ENCODE data around the gene DIAPH1.
A peak's percentile ranks its signal among the peaks of the same experiment; 100 is the strongest.

The DIAPH1 gene

GRCh38 chr5:141510850-141511601 is 107.8 kb downstream of the DIAPH1 start:
- Histone ChIP-seq H3K18ac (ENCODE audit: low read depth in 1 of 2, low read length in 2 of 2) (peak overlapping the region in 1 of 2 experiments; percentile 74), H2AK5ac (ENCODE audit: low read length, severe bottlenecking) (peak overlapping the region; percentile 96), H3K4me2 (ENCODE audit: low read length, poor library complexity, severe bottlenecking) (no peak overlapping the region), H2AFZ (ENCODE audit: low read depth, low read length) (no peak overlapping the region), H3K79me1 (replicated peaks; ENCODE audit: low read length, poor library complexity, severe bottlenecking) (peaks cover 10% of the 10 kb centered on the region), H3K27ac (ENCODE audit: low read length, poor library complexity, severe bottlenecking) (peak overlapping the region; percentile 28), H2BK5ac (ENCODE audit: low read depth, low read length, poor library complexity, severe bottlenecking) (no peak overlapping the region), H3K27me3 (ENCODE audit: control insufficient read depth in 1 of 2, insufficient read depth in 1 of 2, low read length in 2 of 2) (no peaks in the 10 kb centered on the region), H3K14ac (ENCODE audit: low read length in 2 of 2) (no peak overlapping the region), H4K8ac (ENCODE audit: low read length) (no peak overlapping the region), H4K91ac (ENCODE audit: low read length) (peak overlapping the region; percentile 20), H3K23ac (ENCODE audit: low read length in 2 of 2) (no peak overlapping the region), H3K4me3 (ENCODE audit: insufficient read depth in 1 of 2, low read depth in 1 of 2, low read length in 2 of 2) (no peak overlapping the region), H3K36me3 (ENCODE audit: control insufficient read depth in 1 of 2, insufficient read depth in 2 of 2, low read depth in 1 of 2, low read length in 2 of 2) (peaks cover 33 to 47% of the 10 kb centered on the region in 2 experiments), H3K9me3 (ENCODE audit: control insufficient read depth, low read length) (no peaks in the 10 kb centered on the region), H3K9ac (ENCODE audit: low read length) (peak overlapping the region; percentile 90), H2BK120ac (ENCODE audit: low read depth, low read length) (no peak overlapping the region), H3K4me1 (ENCODE audit: control insufficient read depth, insufficient read depth, low read depth, low read length) (peaks cover 62% of the 10 kb centered on the region), H2BK15ac (ENCODE audit: low read depth, poor library complexity, severe bottlenecking) (peak overlapping the region; percentile 66), H2BK12ac (ENCODE audit: low read length in 2 of 2) (peak overlapping the region in 1 of 2 experiments; percentile 56), H3K4ac (ENCODE audit: low read depth in 1 of 2, low read length in 2 of 2) (no peak overlapping the region)
- WGBS: 94% methylated on average over 14 of the region's 14 CpGs
- DNase-seq: no peak

GRCh38 chr5:141510160-141510559 is 108.6 kb downstream of the DIAPH1 start:
- H2BK12ac ChIP-seq (ENCODE audit: low read length in 2 of 2): peak overlapping the region; percentile 60 to 100
- H3K4me1 ChIP-seq (ENCODE audit: control insufficient read depth, insufficient read depth, low read depth, low read length): peaks cover 55% of the 10 kb centered on the region
- peak overlapping the region in 1 of 2 experiments; percentile 99 for H3K4ac ChIP-seq (ENCODE audit: low read depth in 1 of 2, low read length in 2 of 2)
- H2BK15ac ChIP-seq (ENCODE audit: low read depth, poor library complexity, severe bottlenecking): no peak overlapping the region
- peak overlapping the region in 1 of 2 experiments; percentile 99 for H3K14ac ChIP-seq (ENCODE audit: low read length in 2 of 2)
- no peaks in the 10 kb centered on the region for H3K27me3 ChIP-seq (ENCODE audit: control insufficient read depth in 1 of 2, insufficient read depth in 1 of 2, low read length in 2 of 2)
- H2BK120ac ChIP-seq (ENCODE audit: low read depth, low read length): no peak overlapping the region
- H4K91ac ChIP-seq (ENCODE audit: low read length): no peak overlapping the region
- peaks cover 19% of the 10 kb centered on the region for H3K79me1 ChIP-seq (replicated peaks; ENCODE audit: low read length, poor library complexity, severe bottlenecking)
- WGBS: 91% methylated on average over 4 of the region's 9 CpGs
- no peak overlapping the region for H3K4me3 ChIP-seq (ENCODE audit: insufficient read depth in 1 of 2, low read depth in 1 of 2, low read length in 2 of 2)
- peaks cover 37 to 48% of the 10 kb centered on the region in 2 experiments for H3K36me3 ChIP-seq (ENCODE audit: control insufficient read depth in 1 of 2, insufficient read depth in 2 of 2, low read depth in 1 of 2, low read length in 2 of 2)
- no peak overlapping the region for H3K4me2 ChIP-seq (ENCODE audit: low read length, poor library complexity, severe bottlenecking)
- H3K9me3 ChIP-seq (ENCODE audit: control insufficient read depth, low read length): no peaks in the 10 kb centered on the region
- H3K18ac ChIP-seq (ENCODE audit: low read depth in 1 of 2, low read length in 2 of 2): peak overlapping the region in 1 of 2 experiments; percentile 100
- H2AK5ac ChIP-seq (ENCODE audit: low read length, severe bottlenecking): peak overlapping the region; percentile 96
- no peak overlapping the region for H2AFZ ChIP-seq (ENCODE audit: low read depth, low read length)
- H3K27ac ChIP-seq (ENCODE audit: low read length, poor library complexity, severe bottlenecking): peak overlapping the region; percentile 95
- H3K23ac ChIP-seq (ENCODE audit: low read length in 2 of 2): peak overlapping the region in 1 of 2 experiments; percentile 36
- no peak for DNase-seq
- H4K8ac ChIP-seq (ENCODE audit: low read length): no peak overlapping the region
- peak overlapping the region; percentile 89 for H3K9ac ChIP-seq (ENCODE audit: low read length)
- H2BK5ac ChIP-seq (ENCODE audit: low read depth, low read length, poor library complexity, severe bottlenecking): no peak overlapping the region

- H4K91ac ChIP-seq (ENCODE audit: low read length): peak overlapping the region; percentile 96
- peak overlapping the region; percentile 92 for H4K8ac ChIP-seq (ENCODE audit: low read length)
- H3K18ac ChIP-seq (ENCODE audit: low read depth in 1 of 2, low read length in 2 of 2): peak overlapping the region; percentile 92 to 100
- peak; percentile 99 for DNase-seq
- peak overlapping the region; percentile 93 for H2BK120ac ChIP-seq (ENCODE audit: low read depth, low read length)
- peaks cover 27% of the 10 kb centered on the region for H3K79me1 ChIP-seq (replicated peaks; ENCODE audit: low read length, poor library complexity, severe bottlenecking)
- peak overlapping the region; percentile 96 for H2AK5ac ChIP-seq (ENCODE audit: low read length, severe bottlenecking)
- peak overlapping the region; percentile 83 to 99 for H3K4ac ChIP-seq (ENCODE audit: low read depth in 1 of 2, low read length in 2 of 2)
- no peak overlapping the region for H2AFZ ChIP-seq (ENCODE audit: low read depth, low read length)
- peak overlapping the region; percentile 98 for H2BK5ac ChIP-seq (ENCODE audit: low read depth, low read length, poor library complexity, severe bottlenecking)
- H2BK15ac ChIP-seq (ENCODE audit: low read depth, poor library complexity, severe bottlenecking): peak overlapping the region; percentile 82
- peak overlapping the region in 1 of 2 experiments; percentile 99 for H3K14ac ChIP-seq (ENCODE audit: low read length in 2 of 2)
- peak overlapping the region; percentile 95 for H3K27ac ChIP-seq (ENCODE audit: low read length, poor library complexity, severe bottlenecking)
- H3K36me3 ChIP-seq (ENCODE audit: control insufficient read depth in 1 of 2, insufficient read depth in 2 of 2, low read depth in 1 of 2, low read length in 2 of 2): peaks cover 42 to 58% of the 10 kb centered on the region in 2 experiments
- H3K4me2 ChIP-seq (ENCODE audit: low read length, poor library complexity, severe bottlenecking): peak overlapping the region; percentile 69
- peaks cover 46% of the 10 kb centered on the region for H3K4me1 ChIP-seq (ENCODE audit: control insufficient read depth, insufficient read depth, low read depth, low read length)
- H3K27me3 ChIP-seq (ENCODE audit: control insufficient read depth in 1 of 2, insufficient read depth in 1 of 2, low read length in 2 of 2): no peaks in the 10 kb centered on the region
- no peak overlapping the region for H3K23ac ChIP-seq (ENCODE audit: low read length in 2 of 2)
- H3K9me3 ChIP-seq (ENCODE audit: control insufficient read depth, low read length): no peaks in the 10 kb centered on the region
- peak overlapping the region in 1 of 2 experiments; percentile 74 for H3K4me3 ChIP-seq (ENCODE audit: insufficient read depth in 1 of 2, low read depth in 1 of 2, low read length in 2 of 2)
- H3K9ac ChIP-seq (ENCODE audit: low read length): peak overlapping the region; percentile 89
- peak overlapping the region; percentile 98 to 100 for H2BK12ac ChIP-seq (ENCODE audit: low read length in 2 of 2)
- 7% methylated on average over 14 of the region's 23 CpGs for WGBS
Measured at GRCh38 chr5:141508798-141509611, 109.8 kb downstream of the DIAPH1 start.

- Histone ChIP-seq H3K27ac (ENCODE audit: low read length, poor library complexity, severe bottlenecking) (peak overlapping the region; percentile 95), H3K36me3 (ENCODE audit: control insufficient read depth in 1 of 2, insufficient read depth in 2 of 2, low read depth in 1 of 2, low read length in 2 of 2) (peaks cover 46 to 63% of the 10 kb centered on the region in 2 experiments), H2AFZ (ENCODE audit: low read depth, low read length) (no peak overlapping the region), H3K4me2 (ENCODE audit: low read length, poor library complexity, severe bottlenecking) (peak overlapping the region; percentile 69), H3K79me1 (replicated peaks; ENCODE audit: low read length, poor library complexity, severe bottlenecking) (peaks cover 32% of the 10 kb centered on the region), H2BK5ac (ENCODE audit: low read depth, low read length, poor library complexity, severe bottlenecking) (peak overlapping the region; percentile 98), H3K4me1 (ENCODE audit: control insufficient read depth, insufficient read depth, low read depth, low read length) (peaks cover 45% of the 10 kb centered on the region), H2AK5ac (ENCODE audit: low read length, severe bottlenecking) (peak overlapping the region; percentile 87), H3K9ac (ENCODE audit: low read length) (peak overlapping the region; percentile 89), H2BK12ac (ENCODE audit: low read length in 2 of 2) (peak overlapping the region; percentile 95 to 98), H3K27me3 (ENCODE audit: control insufficient read depth in 1 of 2, insufficient read depth in 1 of 2, low read length in 2 of 2) (no peaks in the 10 kb centered on the region), H3K4me3 (ENCODE audit: insufficient read depth in 1 of 2, low read depth in 1 of 2, low read length in 2 of 2) (peak overlapping the region in 1 of 2 experiments; percentile 74), H3K4ac (ENCODE audit: low read depth in 1 of 2, low read length in 2 of 2) (peak overlapping the region; percentile 89 to 95), H3K9me3 (ENCODE audit: control insufficient read depth, low read length) (no peaks in the 10 kb centered on the region), H4K91ac (ENCODE audit: low read length) (peak overlapping the region; percentile 92), H4K8ac (ENCODE audit: low read length) (peak overlapping the region; percentile 94), H3K18ac (ENCODE audit: low read depth in 1 of 2, low read length in 2 of 2) (peak overlapping the region; percentile 89 to 92), H3K23ac (ENCODE audit: low read length in 2 of 2) (no peak overlapping the region), H2BK120ac (ENCODE audit: low read depth, low read length) (peak overlapping the region; percentile 93), H3K14ac (ENCODE audit: low read length in 2 of 2) (peak overlapping the region in 1 of 2 experiments; percentile 61), H2BK15ac (ENCODE audit: low read depth, poor library complexity, severe bottlenecking) (peak overlapping the region; percentile 53)
- DNase-seq: no peak
- 0% methylated on average over 9 of the region's 9 CpGs for WGBS
Measured at GRCh38 chr5:141508440-141508797, 110.4 kb downstream of the DIAPH1 start.

All from mesenchymal stem cell (in vitro differentiated cells and primary cell).